GM21723 (cell line): ENCODE measurements around the gene CTNNA1.

Source experiments
- ATAC-seq: cut with Tn5 transposase; IDR thresholded peaks from one replicate; pipeline ENCODE4 v1.9.1; 2021; ENCODE audit warnings: mild to moderate bottlenecking, moderate library complexity; ENCODE audit not compliant: unreplicated experiment

The CTNNA1 gene

GRCh38 chr5:138981586-138981985 lies 228.4 kb downstream of the CTNNA1 start:
- no peak for ATAC-seq

GRCh38 chr5:138983984-138984383 lies 230.8 kb downstream of the CTNNA1 start:
- no peak for ATAC-seq
